HEK293 (cell line): ENCODE results near the gene EFCAB12.

ENCODE experiments used
- BCL11A ChIP-seq: fragments of 450-650 bp; formaldehyde crosslinking; IDR thresholded peaks from 2 replicates; pipeline ENCODE4 v1.5.1; 2016; ENCODE audit warnings: low read depth, missing biosample characterization, missing genetic modification characterization
- CTCF ChIP-seq: fragments of 450-650 bp; formaldehyde crosslinking; IDR thresholded peaks from 2 replicates; pipeline ENCODE4 v1.5.1; 2016; ENCODE audit warnings: missing biosample characterization, missing genetic modification characterization
- HIC1 ChIP-seq: fragments of 450-650 bp; formaldehyde crosslinking; IDR thresholded peaks from 2 replicates; pipeline ENCODE4 v1.5.1; 2016; ENCODE audit warnings: missing biosample characterization, missing genetic modification characterization
- MEIS1 ChIP-seq: sonication (generic); formaldehyde crosslinking; IDR thresholded peaks from 2 replicates; pipeline ENCODE4 v1.8.1; 2022; ENCODE audit warnings: missing genetic modification reagents, mild to moderate bottlenecking, borderline replicate concordance
- MZF1 ChIP-seq: fragments of 450-650 bp; formaldehyde crosslinking; IDR thresholded peaks from 2 replicates; pipeline ENCODE4 v1.5.1; 2017; ENCODE audit warnings: missing biosample characterization, missing genetic modification characterization, borderline replicate concordance
- PRDM1 ChIP-seq: fragments of 450-650 bp; formaldehyde crosslinking; IDR thresholded peaks from 2 replicates; pipeline ENCODE4; 2016; ENCODE audit warnings: missing biosample characterization, missing genetic modification characterization
- ZBTB20 ChIP-seq: fragments of 450-650 bp; formaldehyde crosslinking; IDR thresholded peaks from 2 replicates; pipeline ENCODE4 v1.5.1; 2016; ENCODE audit warnings: missing biosample characterization, missing genetic modification characterization
- ZBTB7A ChIP-seq: fragments of 450-650 bp; formaldehyde crosslinking; IDR thresholded peaks from 2 replicates; pipeline ENCODE4 v1.5.1; 2016; ENCODE audit warnings: low read depth, missing biosample characterization, missing genetic modification characterization
- ZNF121 ChIP-seq: fragments of 450-650 bp; formaldehyde crosslinking; IDR thresholded peaks from 2 replicates; pipeline ENCODE4 v1.5.1; 2016; ENCODE audit warnings: missing biosample characterization, missing genetic modification characterization
- ZNF211 ChIP-seq: fragments of 450-650 bp; formaldehyde crosslinking; IDR thresholded peaks from 2 replicates; pipeline ENCODE4 v1.5.1; 2016; ENCODE audit warnings: low read depth, missing biosample characterization, missing genetic modification characterization
- ZNF248 ChIP-seq: fragments of 450-650 bp; formaldehyde crosslinking; IDR thresholded peaks from 2 replicates; pipeline ENCODE4 v1.5.1; 2017; ENCODE audit warnings: missing biosample characterization, missing genetic modification characterization
- ZNF292 ChIP-seq: fragments of 450-650 bp; formaldehyde crosslinking; IDR thresholded peaks from 2 replicates; pipeline ENCODE4 v1.5.1; 2016; ENCODE audit warnings: low read depth, missing biosample characterization, missing genetic modification characterization, borderline replicate concordance

GRCh38 chr3:129387487-129387886 is 40.9 kb downstream of the EFCAB12 start:
- no peak for TF ChIP-seq CTCF (tag by site-specific recombination)
- TF ChIP-seq BCL11A: no peak
- TF ChIP-seq ZBTB20 (tag by site-specific recombination): no peak
- TF ChIP-seq ZBTB7A: no peak
- TF ChIP-seq ZNF211 (tag by site-specific recombination): no peak
- no peak for TF ChIP-seq ZNF121
- TF ChIP-seq MEIS1 (CRISPR knock-in tag): no peak
- no peak for TF ChIP-seq ZNF248
- no peak for TF ChIP-seq ZNF292 (tag by site-specific recombination)
- TF ChIP-seq PRDM1: no peak
- TF ChIP-seq MZF1 (tag by site-specific recombination): no peak
- no peak for TF ChIP-seq HIC1
